ENCODE data around the gene BMP2K. TPM values are rescaled to one million over a fixed set of nuclear protein-coding genes. Genes with fewer than 3 reads are reported as not detected.

Gene BMP2K
- total and polyA plus RNA-seq, 2 of the 8 experiments (the other 6 are each of a cell fraction or from before 2014, with no cell fraction given), result 15.6 to 24.1 TPM

GRCh38 chr4:78765432-78766006 is 10.6 kb upstream of the BMP2K start:
- no peak overlapping the region for H4K91ac ChIP-seq (replicated peaks; ENCODE audit: insufficient read length, low read length)
- H2BK20ac ChIP-seq (ENCODE audit: low read length), result no peak overlapping the region
- H3K23me2 ChIP-seq (ENCODE audit: low read depth, low read length), result no peaks in the 10 kb centered on the region; the same call in 1 of the 2 replicates
- H3K9me3 ChIP-seq (ENCODE audit: insufficient read depth in 2 of 2, low read depth in 1 of 2, low read length in 1 of 2), result no peaks in the 10 kb centered on the region
- no peak overlapping the region for H3K56ac ChIP-seq (replicated peaks; ENCODE audit: insufficient read length, low read depth, low read length)
- no peak overlapping the region for H2BK15ac ChIP-seq (ENCODE audit: low read length)
- H3K4ac ChIP-seq (replicated peaks; ENCODE audit: insufficient read length, low read depth, low read length), result no peak overlapping the region
- TF ChIP-seq POLR2A (IDR thresholded peaks at IDR 0.05; ENCODE audit: control extremely low read depth in 1 of 2, low read depth in 2 of 2, low read length in 2 of 2) (no peak), CTBP2 (IDR thresholded peaks at IDR 0.05; ENCODE audit: borderline replicate concordance, insufficient read depth, insufficient read length, low read length) (no peak)
- H4K8ac ChIP-seq (ENCODE audit: extremely low read depth, insufficient read depth, low read length), result no peak overlapping the region
- H2BK120ac ChIP-seq (replicated peaks; ENCODE audit: low read depth, low read length), result no peak overlapping the region
- H3K4me3 ChIP-seq (ENCODE audit: extremely low read depth in 1 of 4, insufficient read depth in 2 of 4, low read depth in 3 of 4, low read length in 4 of 4), result no peak overlapping the region
- no peak overlapping the region for H4K5ac ChIP-seq (ENCODE audit: insufficient read length, low read depth, low read length)
- H3K27ac ChIP-seq (ENCODE audit: low read depth, low read length), result no peak overlapping the region
- no peak overlapping the region for H3K23ac ChIP-seq (ENCODE audit: insufficient read length)
- no peak overlapping the region for H2BK12ac ChIP-seq (ENCODE audit: low read depth, low read length)
- H3K79me1 ChIP-seq (ENCODE audit: low read depth, low read length), result no peaks in the 10 kb centered on the region
- ChIA-PET POLR2A (ENCODE audit: partially characterized antibody) (no interaction called here), CTCF (ENCODE audit: partially characterized antibody) (interaction anchor here (1.3 kb wide), 1 partner anchor 28 kb away, joined by 4 read pairs; no protein-coding TSS in a partner anchor)
- no peak overlapping the region for H2AK5ac ChIP-seq (ENCODE audit: low read depth, low read length)
- no peaks in the 10 kb centered on the region for H4K20me1 ChIP-seq (replicated peaks in 1 of 2; ENCODE audit: control insufficient read depth in 1 of 2, insufficient read depth in 2 of 2, low read length in 2 of 2)
- H3K18ac ChIP-seq (ENCODE audit: extremely low read depth, low read length), result no peak overlapping the region
- DNase-seq (ENCODE audit: low read depth in 1 of 2, low spot score in 2 of 2) (no peak), FAIRE-seq (no peak)
- no peaks in the 10 kb centered on the region for H3K4me1 ChIP-seq (replicated peaks in 1 of 4; ENCODE audit: control insufficient read depth in 3 of 4, insufficient read depth in 4 of 4, low read length in 3 of 4)
- no peaks in the 10 kb centered on the region for H3K27me3 ChIP-seq (replicated peaks in 1 of 4; ENCODE audit: control insufficient read depth in 3 of 4, extremely low read depth in 1 of 4, insufficient read depth in 3 of 4, low read length in 3 of 4)
- H3K4me2 ChIP-seq (ENCODE audit: insufficient read depth in 1 of 2, low read depth in 2 of 2, low read length in 2 of 2), result no peak overlapping the region
- H3K14ac ChIP-seq (ENCODE audit: insufficient read length), result no peak overlapping the region
- H3K79me2 ChIP-seq (ENCODE audit: control insufficient read depth in 1 of 2, insufficient read depth in 2 of 2, low read length in 2 of 2), result no peaks in the 10 kb centered on the region
- H2BK5ac ChIP-seq (ENCODE audit: low read depth, low read length), result no peak overlapping the region
- 72% methylated on average over 1 of the region's 1 CpG; no CpG with 5 or more reads in 1 of the 2 experiments for WGBS, 2 experiments (ENCODE audit: extremely low coverage in 1 of 2, insufficient coverage in 1 of 2, insufficient read length in 1 of 2, insufficient replicate concordance in 2 of 2, low coverage in 1 of 2, low lambda C conversion rate in 2 of 2, missing lambda C conversion rate in 1 of 2)
- no peak overlapping the region for H3K9ac ChIP-seq (replicated peaks in 1 of 4; ENCODE audit: extremely low read depth in 1 of 4, low read depth in 3 of 4, low read length in 3 of 4)
- H3K36me3 ChIP-seq (ENCODE audit: control insufficient read depth in 2 of 4, insufficient read depth in 4 of 4, low read length in 3 of 4), result no peaks in the 10 kb centered on the region
- no peak overlapping the region for H2AFZ ChIP-seq (ENCODE audit: low read length)
